HG02588 (cell line): Measurements from ENCODE around the gene PPT2.
"Not testable (repeated sequence)": the region's sequence is repeated elsewhere in the genome, so short reads cannot be mapped to it uniquely, and the experiment has no call there.

Experiments used
- ATAC-seq: cut with Tn5 transposase; IDR thresholded peaks from one replicate; pipeline ENCODE4 v1.9.1; 2021; ENCODE audit warnings: mild to moderate bottlenecking, moderate library complexity; ENCODE audit not compliant: unreplicated experiment

PPT2 gene

DNA sequence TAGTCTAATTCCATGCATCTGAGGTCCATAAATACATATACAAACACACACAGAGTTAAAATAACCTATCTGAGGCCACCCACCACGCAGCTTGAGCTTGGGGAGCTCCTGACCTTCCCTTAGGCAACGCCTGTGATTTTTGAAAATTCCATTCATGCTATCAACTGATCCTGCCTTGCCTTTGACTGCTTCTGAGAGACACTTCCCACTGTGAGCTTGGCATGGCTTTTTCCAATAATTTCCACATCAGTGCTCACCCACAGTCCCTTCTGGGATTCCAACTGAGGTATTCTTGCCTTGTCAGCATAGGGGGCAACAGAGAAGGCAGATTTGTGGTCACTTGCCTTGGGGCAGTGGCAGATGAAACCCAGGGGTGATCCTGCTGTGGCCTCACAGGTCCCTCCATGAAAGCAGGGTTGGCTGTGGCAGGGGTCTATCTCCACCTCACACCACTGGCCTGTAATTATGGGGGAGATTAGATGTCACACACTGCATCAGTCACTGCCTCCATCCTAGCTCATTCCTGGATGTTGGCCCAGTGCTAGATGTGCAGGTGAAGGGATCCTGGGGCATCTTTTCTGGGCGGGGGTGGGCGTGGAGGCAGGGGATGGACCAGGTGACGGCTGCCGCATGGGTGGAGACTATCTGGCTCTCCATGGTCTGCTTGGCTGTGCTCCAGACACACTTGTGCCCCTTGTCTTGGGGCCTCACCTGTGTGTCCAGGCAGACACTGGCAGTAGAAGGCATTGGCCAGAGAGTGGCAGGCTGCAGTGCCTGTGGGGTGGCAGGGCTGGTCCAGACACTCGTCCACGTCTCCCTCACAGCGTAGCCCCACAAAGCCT lies 49.7 kb downstream of the PPT2 start:
- no peak for ATAC-seq

DNA sequence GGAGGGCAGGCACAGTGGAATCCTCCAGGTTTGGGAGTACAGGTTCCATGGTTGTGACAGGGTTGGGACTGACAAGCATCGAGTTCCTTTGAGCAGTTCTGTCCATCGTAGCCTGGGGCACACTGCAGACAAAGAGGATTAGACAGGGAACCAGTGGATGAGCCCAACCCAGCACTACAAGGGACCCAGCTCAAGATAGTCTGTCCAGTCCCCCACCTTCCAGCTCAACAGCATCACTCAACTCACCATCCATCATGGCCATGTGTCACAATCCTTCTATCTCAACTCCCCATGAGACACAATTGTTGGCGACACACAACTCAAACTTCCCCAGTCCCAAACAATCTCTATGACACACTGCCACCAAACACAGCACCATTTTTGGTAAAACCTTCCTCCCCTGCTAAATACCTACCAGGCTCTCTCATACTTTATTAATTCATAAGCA lies 50.4 kb downstream of the PPT2 start:
- ATAC-seq = no peak

- no peak for ATAC-seq
Observed at GRCh38 chr6:32208996-32209395, 55.1 kb downstream of the PPT2 start.

DNA sequence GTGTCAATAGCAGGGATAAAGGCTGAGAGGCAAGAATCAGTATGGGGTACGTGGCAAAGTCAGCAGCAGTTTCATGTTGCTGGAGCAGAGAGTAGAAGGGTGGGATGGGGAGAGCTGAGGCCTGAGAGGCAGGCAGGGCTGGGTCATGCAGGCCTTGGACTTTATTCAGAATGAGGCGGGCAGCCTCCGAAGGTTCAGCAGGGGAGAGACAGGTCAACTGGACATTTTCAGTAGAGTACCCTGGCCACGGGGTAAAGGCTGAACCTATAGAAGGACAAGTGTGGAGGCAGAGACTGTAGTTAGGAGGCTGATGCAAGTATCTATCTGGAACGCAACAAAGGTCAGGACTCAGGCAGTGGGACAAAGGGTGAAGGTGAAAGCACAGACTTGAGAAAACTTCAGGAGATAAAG lies 56.3 kb downstream of the PPT2 start:
- no peak for ATAC-seq

GRCh38 chr6:32211432-32211831 lies 57.5 kb downstream of the PPT2 start:
- not testable (repeated sequence) for ATAC-seq

DNA sequence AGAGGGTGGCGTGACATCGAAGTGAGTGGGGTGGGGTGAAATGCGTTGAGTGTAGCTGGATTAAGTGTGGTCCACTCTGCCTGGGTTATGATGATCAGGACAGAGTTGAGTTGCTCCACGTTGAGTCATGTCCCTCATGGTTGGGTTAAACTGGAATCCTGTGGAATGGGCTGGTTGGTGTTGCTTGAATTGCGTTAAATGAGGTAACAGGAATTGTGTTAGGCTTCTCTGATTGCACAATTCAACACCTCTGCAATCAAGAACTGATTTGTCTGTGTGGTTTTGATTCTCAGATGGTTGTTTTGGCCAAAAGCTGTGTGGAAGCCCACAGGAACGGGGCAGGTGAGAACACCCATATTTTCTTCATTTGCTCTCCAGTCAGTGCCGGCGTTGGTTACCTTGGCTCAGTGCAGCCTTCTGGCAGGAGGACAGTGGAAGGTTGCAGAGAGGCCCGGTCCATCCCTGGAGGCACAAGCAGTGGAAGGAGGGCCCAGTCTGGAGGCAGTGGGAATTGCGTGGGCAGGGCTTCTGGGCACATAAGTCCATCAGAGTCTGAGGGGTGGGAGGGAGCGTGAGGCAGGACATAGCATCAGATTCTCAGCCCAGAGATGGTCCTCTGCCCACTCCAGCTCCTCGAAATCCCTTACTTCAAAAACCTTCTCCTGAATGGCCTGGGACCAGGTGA lies 58.3 kb downstream of the PPT2 start:
- no peak for ATAC-seq
